ENCODE measurements around the gene TSPAN5. TPM values are rescaled to one million over a fixed set of nuclear protein-coding genes. Genes with fewer than 3 reads are reported as not detected.

Gene TSPAN5
- total RNA-seq, 1 donor from 2014 or later, result 13.7 TPM

DNA sequence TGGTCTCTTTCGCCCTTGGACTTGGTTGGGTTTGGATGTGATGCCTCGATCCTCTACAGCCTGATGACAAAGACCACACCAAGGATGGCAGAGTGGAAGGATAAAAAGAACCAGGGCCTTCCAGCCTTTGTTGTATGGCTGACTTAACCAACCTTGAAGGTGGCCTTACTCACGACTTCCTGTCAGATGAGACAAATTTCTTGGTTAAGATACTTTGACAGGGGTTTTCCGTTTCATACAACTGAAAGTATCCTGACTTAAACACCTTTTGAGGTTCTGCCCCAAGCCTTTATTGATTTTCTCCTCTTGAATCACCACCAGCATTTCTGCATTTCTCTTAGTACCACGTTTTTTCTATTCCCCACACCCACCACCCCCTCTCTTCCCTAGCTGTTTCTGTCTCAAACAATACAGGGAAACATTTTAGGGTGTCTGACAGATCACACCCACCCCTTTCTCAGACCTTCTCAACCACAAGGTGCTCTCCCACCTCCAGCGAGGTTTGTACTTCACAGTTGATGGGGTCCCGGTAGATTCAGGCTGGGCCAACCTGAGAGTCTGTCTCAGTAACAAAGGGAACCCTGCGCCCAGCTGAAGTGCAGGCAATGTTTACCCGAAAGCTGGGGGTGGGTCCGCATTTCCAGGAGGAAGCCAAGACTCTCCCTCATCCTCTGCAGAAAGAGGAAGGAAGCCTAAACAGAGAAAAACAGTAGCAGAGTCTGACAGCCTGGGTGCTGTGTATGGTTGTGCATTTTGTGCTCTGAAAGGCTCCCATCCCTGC, 5.0 kb upstream of the TSPAN5 start:
- FAIRE-seq (no peak), DNase-seq (ENCODE audit: low read depth) (peak; percentile 42)
- TF ChIP-seq, protein P1, sequence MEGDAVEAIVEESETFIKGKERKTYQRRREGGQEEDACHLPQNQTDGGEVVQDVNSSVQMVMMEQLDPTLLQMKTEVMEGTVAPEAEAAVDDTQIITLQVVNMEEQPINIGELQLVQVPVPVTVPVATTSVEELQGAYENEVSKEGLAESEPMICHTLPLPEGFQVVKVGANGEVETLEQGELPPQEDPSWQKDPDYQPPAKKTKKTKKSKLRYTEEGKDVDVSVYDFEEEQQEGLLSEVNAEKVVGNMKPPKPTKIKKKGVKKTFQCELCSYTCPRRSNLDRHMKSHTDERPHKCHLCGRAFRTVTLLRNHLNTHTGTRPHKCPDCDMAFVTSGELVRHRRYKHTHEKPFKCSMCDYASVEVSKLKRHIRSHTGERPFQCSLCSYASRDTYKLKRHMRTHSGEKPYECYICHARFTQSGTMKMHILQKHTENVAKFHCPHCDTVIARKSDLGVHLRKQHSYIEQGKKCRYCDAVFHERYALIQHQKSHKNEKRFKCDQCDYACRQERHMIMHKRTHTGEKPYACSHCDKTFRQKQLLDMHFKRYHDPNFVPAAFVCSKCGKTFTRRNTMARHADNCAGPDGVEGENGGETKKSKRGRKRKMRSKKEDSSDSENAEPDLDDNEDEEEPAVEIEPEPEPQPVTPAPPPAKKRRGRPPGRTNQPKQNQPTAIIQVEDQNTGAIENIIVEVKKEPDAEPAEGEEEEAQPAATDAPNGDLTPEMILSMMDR (IDR thresholded peaks at IDR 0.05; ENCODE audit: insufficient read depth, low read length, severe bottlenecking), result no peak
- Histone ChIP-seq H3K36me3 (ENCODE audit: control insufficient read depth, insufficient read depth, low read length) (no peaks in the 10 kb centered on the region), H3K4me3 (ENCODE audit: low read depth, low read length) (no peak overlapping the region), H3K27me3 (ENCODE audit: control insufficient read depth, insufficient read depth, low read length) (no peaks in the 10 kb centered on the region)

DNA sequence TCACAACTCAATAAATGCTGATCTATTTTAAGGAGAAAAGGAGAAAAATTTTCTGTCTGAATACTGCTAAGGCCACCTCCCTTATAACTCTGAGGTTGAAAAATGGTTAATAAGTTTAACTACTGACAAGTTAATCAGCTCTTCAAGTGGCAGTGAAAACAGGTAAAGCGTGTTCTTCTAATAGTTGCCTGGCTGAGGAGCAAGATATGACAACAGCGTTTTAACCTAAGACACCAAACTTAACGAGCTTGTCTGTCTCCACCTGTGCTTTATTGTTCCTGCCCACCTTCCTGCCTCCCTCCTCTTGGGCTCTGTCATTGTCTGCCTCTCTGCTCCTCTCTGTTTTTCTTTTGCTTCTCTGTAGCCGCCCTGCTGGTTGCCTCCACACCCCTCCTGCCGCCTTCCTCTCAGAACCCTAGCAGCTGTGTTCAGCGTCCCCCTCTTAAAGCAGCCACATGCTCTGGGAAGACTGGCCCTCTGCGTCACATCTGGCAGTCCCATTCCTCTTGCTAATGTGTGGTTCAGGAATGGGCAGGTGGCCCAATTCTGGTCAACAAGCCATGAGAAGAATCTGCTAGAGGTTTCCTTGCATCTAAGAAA, 4.3 kb upstream of the TSPAN5 start:
- TF ChIP-seq, protein P1 (IDR thresholded peaks at IDR 0.05; ENCODE audit: insufficient read depth, low read length, severe bottlenecking), result no peak

DNA sequence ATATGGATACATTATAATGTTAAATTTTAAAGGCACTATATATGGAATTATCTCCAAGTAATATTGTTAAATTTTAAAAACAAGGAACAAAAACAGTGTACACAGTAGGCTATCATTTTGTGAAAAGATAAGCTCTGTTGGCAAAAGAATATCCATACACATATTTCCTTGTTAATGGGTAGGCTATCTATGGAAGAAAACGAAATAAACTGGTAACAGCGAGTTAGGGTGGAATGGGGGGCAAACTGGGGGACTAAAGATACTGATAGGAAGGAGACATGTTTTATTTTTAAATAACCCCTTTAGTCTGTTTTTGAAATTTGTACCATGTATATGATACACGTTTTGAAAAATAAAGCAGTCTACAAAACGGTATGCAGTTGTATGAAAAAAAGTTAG, 3.6 kb upstream of the TSPAN5 start:
- FAIRE-seq (no peak), DNase-seq (ENCODE audit: low read depth) (no peak)
- Histone ChIP-seq H3K36me3 (ENCODE audit: control insufficient read depth, insufficient read depth, low read length) (no peaks in the 10 kb centered on the region), H3K27me3 (ENCODE audit: control insufficient read depth, insufficient read depth, low read length) (no peaks in the 10 kb centered on the region), H3K4me3 (ENCODE audit: low read depth, low read length) (no peak overlapping the region)
- TF ChIP-seq, protein P1 (IDR thresholded peaks at IDR 0.05; ENCODE audit: insufficient read depth, low read length, severe bottlenecking), result no peak

More for the DNA sequence above, 4.3 kb upstream of the TSPAN5 start:
- H3K27me3 ChIP-seq (ENCODE audit: control insufficient read depth, insufficient read depth, low read length), result no peaks in the 10 kb centered on the region
- no peaks in the 10 kb centered on the region for H3K36me3 ChIP-seq (ENCODE audit: control insufficient read depth, insufficient read depth, low read length)
- H3K4me3 ChIP-seq (ENCODE audit: low read depth, low read length), result no peak overlapping the region
- peak; percentile 44 for DNase-seq (ENCODE audit: low read depth)
- FAIRE-seq, result no peak

DNA sequence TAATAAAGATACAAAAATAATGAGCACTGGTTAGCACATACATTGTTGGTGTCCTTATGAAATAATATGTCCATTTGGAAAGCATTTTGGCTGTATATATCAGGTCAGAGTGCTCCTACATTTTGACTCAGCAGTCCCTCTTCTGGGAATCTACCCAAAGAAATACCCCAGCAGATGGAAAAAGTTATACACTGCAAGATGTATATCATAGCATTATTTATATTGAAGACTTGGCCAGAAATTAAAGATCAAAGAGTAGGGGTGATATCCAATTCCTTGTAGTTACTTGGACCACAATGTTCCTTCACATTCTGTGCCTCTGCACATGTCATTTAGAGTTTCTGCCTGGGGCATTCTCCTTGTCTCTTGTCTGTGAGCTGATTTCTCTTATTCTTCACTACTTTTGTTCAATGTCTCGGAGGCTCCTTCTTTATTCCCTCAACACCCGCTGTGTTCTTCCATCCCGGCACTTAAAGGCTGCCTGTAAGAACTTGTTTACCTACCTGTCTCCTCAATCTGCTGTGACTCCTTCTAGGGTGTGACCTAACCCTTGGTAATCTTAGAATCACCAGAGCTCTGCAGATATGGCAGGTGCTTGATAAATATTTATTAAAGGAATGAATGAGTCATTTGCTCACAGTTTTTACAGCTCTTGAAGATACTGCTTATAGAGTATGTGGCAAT, 3.1 kb upstream of the TSPAN5 start:
- TF ChIP-seq, protein P1 (IDR thresholded peaks at IDR 0.05; ENCODE audit: insufficient read depth, low read length, severe bottlenecking), result no peak
- FAIRE-seq, result no peak
- peak; percentile 98 for DNase-seq (ENCODE audit: low read depth)
- H3K27me3 ChIP-seq (ENCODE audit: control insufficient read depth, insufficient read depth, low read length), result no peaks in the 10 kb centered on the region
- H3K36me3 ChIP-seq (ENCODE audit: control insufficient read depth, insufficient read depth, low read length), result no peaks in the 10 kb centered on the region
- H3K4me3 ChIP-seq (ENCODE audit: low read depth, low read length), result no peak overlapping the region

DNA sequence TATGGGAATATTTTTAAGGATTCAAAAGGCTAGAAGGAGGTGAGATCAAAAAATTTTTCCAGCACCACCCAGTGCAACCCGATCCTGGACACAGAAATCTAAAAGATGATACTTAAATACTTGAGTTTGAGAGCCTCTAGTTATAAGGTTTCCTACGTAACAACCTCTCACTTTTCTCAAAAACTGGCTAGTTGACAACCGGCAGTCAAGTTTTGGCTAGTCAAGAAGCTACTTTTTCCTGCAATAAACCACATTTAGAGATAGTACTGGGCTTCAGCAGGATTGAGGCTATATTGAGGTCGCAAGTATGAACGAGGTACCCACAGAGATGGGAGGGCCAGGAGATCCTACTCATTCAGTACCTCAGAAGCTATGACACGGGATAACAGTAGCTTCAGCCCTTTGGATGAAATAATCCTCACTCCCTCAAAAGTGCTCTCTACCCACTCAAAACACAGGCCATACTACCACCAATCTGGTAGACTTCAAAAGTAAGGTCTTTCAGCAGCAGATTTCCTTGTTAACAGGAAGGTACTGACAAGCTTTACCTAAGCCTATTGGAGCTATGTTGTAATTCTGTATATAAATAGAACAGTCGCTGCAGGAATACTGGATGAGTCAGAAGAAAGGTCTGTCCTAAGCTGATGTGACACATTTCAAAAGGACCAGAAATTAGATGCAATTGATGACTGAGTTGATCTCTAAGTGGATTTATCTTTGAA, 1.5 kb upstream of the TSPAN5 start:
- TF ChIP-seq, protein P1 (IDR thresholded peaks at IDR 0.05; ENCODE audit: insufficient read depth, low read length, severe bottlenecking), result no peak
- no peak for FAIRE-seq
- no peak overlapping the region for H3K4me3 ChIP-seq (ENCODE audit: low read depth, low read length)
- DNase-seq (ENCODE audit: low read depth), result peak; percentile 90
- H3K36me3 ChIP-seq (ENCODE audit: control insufficient read depth, insufficient read depth, low read length), result no peaks in the 10 kb centered on the region
- H3K27me3 ChIP-seq (ENCODE audit: control insufficient read depth, insufficient read depth, low read length), result no peaks in the 10 kb centered on the region
